SK-N-SH treated with all-trans-retinoic acid at 6 μM for 48 hours (cell line): Measurements from ENCODE around the gene RAI14.

Source experiments
- CSRNP3 ChIP-seq: fragments of 250-450 bp; sonication (Bioruptor Pico); IDR thresholded peaks from 2 replicates; pipeline ENCODE4 v1.5.1; 2021; ENCODE audit warnings: mild to moderate bottlenecking, moderate library complexity
- PPARA ChIP-seq: fragments of 250-450 bp; sonication (Bioruptor Pico); IDR thresholded peaks from 2 replicates; pipeline ENCODE4 v1.5.0; 2020; ENCODE audit warnings: mild to moderate bottlenecking, borderline replicate concordance
- RARB ChIP-seq: fragments of 250-450 bp; sonication (Bioruptor Pico); IDR thresholded peaks from 2 replicates; pipeline ENCODE4 v1.8.0; 2021; ENCODE audit warnings: mild to moderate bottlenecking, moderate library complexity
- ZFP3 ChIP-seq: fragments of 250-450 bp; sonication (Bioruptor Pico); IDR thresholded peaks from 2 replicates; pipeline ENCODE4 v1.5.0; 2020; ENCODE audit warnings: mild to moderate bottlenecking, moderate library complexity
- ZFP30 ChIP-seq: fragments of 450-650 bp; formaldehyde crosslinking; IDR thresholded peaks from 2 replicates; pipeline ENCODE4 v1.5.0; 2022; ENCODE audit warnings: mild to moderate bottlenecking, moderate library complexity
- ZNF70 ChIP-seq: fragments of 450-650 bp; formaldehyde crosslinking; IDR thresholded peaks from 2 replicates; pipeline ENCODE4 v1.5.0; 2020; ENCODE audit warnings: mild to moderate bottlenecking, moderate library complexity
- TF ChIP-seq, protein P1 (sequence below): fragments of 250-450 bp; sonication (Bioruptor Pico); IDR thresholded peaks from 2 replicates; pipeline ENCODE4 v1.8.0; 2020; ENCODE audit warnings: mild to moderate bottlenecking, moderate library complexity, borderline replicate concordance

DNA sequence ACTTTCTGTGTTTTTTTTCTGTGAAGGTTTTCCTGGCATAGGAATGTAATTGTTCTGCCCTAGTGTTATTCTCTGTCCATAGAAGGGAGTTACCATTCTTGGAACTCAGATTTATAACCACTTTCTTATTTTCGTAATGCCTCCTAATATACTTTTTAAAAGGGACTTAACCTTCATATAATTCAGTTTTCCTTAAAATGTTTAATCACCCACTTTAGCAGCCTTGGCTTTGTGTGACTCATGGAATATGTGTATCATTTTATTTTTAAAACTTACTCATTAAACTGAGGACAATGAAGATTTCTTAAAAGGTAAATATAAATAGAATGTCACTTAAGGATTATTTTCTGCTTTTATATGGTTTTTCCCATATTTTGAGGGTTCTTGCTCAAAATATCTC lies 50.0 kb downstream of the RAI14 start:
- TF ChIP-seq ZFP30 (CRISPR knock-in tag), result no peak
- TF ChIP-seq RARB (CRISPR knock-in tag), result no peak
- TF ChIP-seq ZFP3 (CRISPR knock-in tag), result no peak
- no peak for TF ChIP-seq CSRNP3
- TF ChIP-seq, protein P1, sequence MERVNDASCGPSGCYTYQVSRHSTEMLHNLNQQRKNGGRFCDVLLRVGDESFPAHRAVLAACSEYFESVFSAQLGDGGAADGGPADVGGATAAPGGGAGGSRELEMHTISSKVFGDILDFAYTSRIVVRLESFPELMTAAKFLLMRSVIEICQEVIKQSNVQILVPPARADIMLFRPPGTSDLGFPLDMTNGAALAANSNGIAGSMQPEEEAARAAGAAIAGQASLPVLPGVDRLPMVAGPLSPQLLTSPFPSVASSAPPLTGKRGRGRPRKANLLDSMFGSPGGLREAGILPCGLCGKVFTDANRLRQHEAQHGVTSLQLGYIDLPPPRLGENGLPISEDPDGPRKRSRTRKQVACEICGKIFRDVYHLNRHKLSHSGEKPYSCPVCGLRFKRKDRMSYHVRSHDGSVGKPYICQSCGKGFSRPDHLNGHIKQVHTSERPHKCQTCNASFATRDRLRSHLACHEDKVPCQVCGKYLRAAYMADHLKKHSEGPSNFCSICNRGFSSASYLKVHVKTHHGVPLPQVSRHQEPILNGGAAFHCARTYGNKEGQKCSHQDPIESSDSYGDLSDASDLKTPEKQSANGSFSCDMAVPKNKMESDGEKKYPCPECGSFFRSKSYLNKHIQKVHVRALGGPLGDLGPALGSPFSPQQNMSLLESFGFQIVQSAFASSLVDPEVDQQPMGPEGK (CRISPR knock-in tag), result no peak
- no peak for TF ChIP-seq PPARA (CRISPR knock-in tag)
- TF ChIP-seq ZNF70 (CRISPR knock-in tag), result no peak
